ENCODE data around the gene DDTL.
"Not testable (repeated sequence)": the region's sequence is repeated elsewhere in the genome, so short reads cannot be mapped to it uniquely, and the experiment has no call there.

Gene DDTL

DNA sequence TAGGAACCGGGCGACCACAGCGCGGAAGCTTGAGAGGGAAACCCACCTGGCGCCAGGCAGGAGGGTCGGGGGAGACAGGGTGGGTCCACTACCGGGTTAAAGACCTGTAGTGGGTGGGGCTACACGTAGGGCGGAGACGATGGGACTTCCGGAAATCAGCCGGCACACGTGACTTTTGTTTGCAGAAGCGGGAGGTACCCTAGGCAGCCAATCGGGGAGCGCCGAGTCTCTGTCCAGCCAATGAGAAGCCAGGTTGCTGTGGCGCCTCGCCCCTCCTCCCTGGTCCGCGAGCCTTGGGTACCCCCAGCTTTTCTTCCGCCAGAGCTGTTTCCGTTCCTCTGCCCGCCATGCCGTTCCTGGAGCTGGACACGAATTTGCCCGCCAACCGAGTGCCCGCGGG lies at the start of gene DDTL:
Gene DDTL (plus strand): TSS at position 321 of the 400 bp plus-strand sequence. CDS start 27 bp downstream, at position 348.
- H3K4me3 Mint-ChIP-seq; H3K27ac Mint-ChIP-seq; H3K9me3 Mint-ChIP-seq; H3K27me3 Mint-ChIP-seq; intact Hi-C loops (cut with micrococcal nuclease): not testable (repeated sequence)
- Mint-ChIP-seq H3K36me3 (ENCODE audit: low read depth) (peaks cover 28% of the 10 kb centered on the region), H3K4me1 (ENCODE audit: low read depth) (peaks cover 27% of the 10 kb centered on the region)

DNA sequence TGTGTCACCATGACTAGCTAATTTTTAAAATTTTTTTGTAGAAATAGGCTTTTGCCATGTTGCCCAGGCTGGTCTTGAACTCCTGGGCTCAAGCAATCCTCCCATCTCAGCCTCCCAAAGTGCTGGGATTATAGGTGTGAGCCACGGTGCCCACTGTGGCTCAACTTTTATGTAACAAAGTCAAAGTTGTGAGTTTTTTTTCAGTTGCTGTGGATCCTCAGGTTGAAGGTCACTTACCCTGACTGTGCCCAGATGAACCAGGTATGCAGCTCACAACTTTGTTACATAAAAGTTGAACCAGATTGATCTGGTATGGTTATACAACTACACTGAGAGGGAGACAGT lies 46.4 kb upstream of the DDTL start:
- peaks cover 42% of the 10 kb centered on the region for H3K36me3 Mint-ChIP-seq (ENCODE audit: low read depth)
- intact Hi-C loops (cut with micrococcal nuclease); H3K9me3 Mint-ChIP-seq; H3K4me3 Mint-ChIP-seq; H3K27me3 Mint-ChIP-seq; H3K4me1 Mint-ChIP-seq (ENCODE audit: low read depth); H3K27ac Mint-ChIP-seq: not testable (repeated sequence)

DNA sequence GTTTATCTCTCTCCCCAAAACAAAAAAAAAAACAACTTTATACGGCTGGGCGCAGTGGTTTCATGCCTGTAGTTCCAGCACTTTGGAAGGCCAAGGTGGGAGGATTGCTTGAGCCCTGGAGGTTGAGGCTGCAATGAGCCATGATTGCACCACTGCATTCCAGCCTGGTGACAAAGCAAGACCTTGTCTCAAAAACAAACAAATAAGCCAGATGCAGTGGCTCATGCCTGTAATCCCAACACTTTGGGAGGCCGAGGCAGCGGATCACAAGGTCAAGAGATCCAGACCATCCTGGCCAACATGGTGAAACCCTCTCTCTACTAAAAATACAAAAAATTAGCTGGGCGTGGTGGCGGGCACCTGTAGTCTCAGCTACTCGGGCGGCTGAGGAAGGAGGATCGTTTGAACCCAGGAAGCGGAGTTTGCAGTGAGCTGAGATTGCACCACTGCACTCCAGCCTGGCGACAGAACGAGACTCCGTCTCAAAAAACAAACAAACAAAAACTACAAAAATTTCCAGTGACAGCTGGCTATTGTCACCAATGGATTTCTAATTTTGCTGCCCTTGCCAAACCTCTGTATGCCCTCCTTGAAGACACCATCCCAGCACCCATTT lies 45.0 kb upstream of the DDTL start:
- H3K4me3 Mint-ChIP-seq; H3K27ac Mint-ChIP-seq; H3K4me1 Mint-ChIP-seq (ENCODE audit: low read depth); intact Hi-C loops (cut with micrococcal nuclease): not testable (repeated sequence)
- peaks cover 53% of the 10 kb centered on the region for H3K36me3 Mint-ChIP-seq (ENCODE audit: low read depth)
- H3K9me3 Mint-ChIP-seq, result peaks cover 23% of the 10 kb centered on the region
- H3K27me3 Mint-ChIP-seq, result peaks cover 10% of the 10 kb centered on the region

DNA sequence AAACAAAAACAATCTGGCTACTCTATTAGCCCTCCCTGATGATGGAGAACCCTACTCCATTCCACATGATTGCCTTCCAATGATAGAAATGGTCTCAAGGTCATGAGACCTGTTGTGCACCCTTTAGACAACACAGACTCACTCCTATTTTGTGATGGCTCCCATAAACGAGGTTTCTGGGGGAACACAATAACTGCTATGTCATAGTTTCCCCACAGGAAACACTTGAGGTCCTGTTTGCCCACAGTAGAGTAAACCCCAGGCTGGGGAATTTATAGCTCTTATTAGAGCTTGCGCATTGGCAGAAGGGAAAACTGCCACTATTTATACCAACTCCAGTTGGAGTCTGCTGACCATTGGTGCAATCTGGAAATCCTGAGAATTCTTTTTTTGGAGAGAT lies 43.8 kb upstream of the DDTL start:
- intact Hi-C loops (cut with micrococcal nuclease), result no loop called here
- peaks cover 29% of the 10 kb centered on the region for H3K9me3 Mint-ChIP-seq
- no peak overlapping the region for H3K27ac Mint-ChIP-seq
- H3K4me3 Mint-ChIP-seq, result no peak overlapping the region
- H3K27me3 Mint-ChIP-seq, result peaks cover 11% of the 10 kb centered on the region
- H3K4me1 Mint-ChIP-seq (ENCODE audit: low read depth), result no peaks in the 10 kb centered on the region
- H3K36me3 Mint-ChIP-seq (ENCODE audit: low read depth), result peaks cover 65% of the 10 kb centered on the region

- no peak overlapping the region for H3K27ac Mint-ChIP-seq
- H3K36me3 Mint-ChIP-seq (ENCODE audit: low read depth), result peaks cover 69% of the 10 kb centered on the region
- peaks cover 31% of the 10 kb centered on the region for H3K9me3 Mint-ChIP-seq
- H3K4me3 Mint-ChIP-seq, result no peak overlapping the region
- intact Hi-C loops (cut with micrococcal nuclease), result no loop called here
- no peaks in the 10 kb centered on the region for H3K4me1 Mint-ChIP-seq (ENCODE audit: low read depth)
- peaks cover 9% of the 10 kb centered on the region for H3K27me3 Mint-ChIP-seq
Measured at GRCh38 chr22:23925020-23925606, 41.6 kb upstream of the DDTL start.

DNA sequence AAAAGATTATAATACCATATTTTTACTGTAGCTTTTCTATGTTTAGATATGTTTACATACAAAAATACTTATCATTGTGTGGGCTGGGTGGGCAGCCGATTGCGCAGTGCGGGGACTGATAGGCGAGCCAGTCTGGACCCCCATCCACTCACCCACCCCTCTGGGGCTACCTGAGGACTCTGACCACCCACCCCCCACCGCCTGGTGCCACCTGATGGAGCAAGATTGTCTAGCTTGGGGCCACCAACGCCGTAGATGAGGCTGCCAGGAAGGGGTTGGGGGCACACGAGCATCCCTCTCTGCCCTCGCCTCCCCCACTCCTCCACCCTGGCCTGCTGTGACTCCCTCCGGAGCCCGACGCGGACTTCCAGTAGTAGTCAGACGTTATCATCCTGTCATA lies 40.1 kb upstream of the DDTL start:
- Mint-ChIP-seq H3K27me3 (peaks cover 11% of the 10 kb centered on the region), H3K27ac (no peak overlapping the region), H3K4me3 (no peak overlapping the region), H3K9me3 (peaks cover 41% of the 10 kb centered on the region), H3K36me3 (ENCODE audit: low read depth) (peaks cover 78% of the 10 kb centered on the region), H3K4me1 (ENCODE audit: low read depth) (no peaks in the 10 kb centered on the region)
- intact Hi-C loops (cut with micrococcal nuclease), result no loop called here

DNA sequence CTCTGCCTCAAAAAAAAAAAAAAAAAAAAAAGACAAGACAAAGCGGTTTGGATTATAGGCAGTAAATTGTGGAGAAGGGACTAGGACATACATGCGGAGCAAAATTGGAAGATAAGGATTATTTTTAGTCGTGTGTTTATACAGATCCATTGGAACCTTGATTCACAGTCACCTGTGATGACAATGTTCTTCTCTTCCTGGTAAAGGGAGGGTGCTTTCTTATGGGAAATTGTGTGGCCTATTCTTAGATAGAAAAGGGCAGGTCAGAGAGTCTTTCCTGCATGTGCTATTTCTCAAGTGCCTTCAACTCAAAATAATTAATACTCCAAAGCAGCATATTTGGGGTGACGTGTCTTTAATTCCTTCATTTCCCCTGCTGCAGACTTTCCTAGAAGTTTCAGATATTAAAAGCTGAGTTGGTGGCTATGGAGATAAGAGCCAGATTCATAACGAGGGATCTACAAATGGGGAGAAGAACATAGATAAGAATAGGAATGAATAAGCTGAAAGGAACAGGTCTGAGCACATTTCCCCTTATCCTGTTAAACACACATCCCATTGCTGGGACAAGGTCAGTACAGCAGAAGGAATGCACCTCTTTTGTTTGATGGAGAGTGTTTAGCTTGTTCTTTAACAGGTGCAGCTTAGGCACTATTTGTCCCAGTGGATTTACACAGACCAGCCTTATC lies 28.2 kb upstream of the DDTL start:
- Mint-ChIP-seq H3K4me3 (no peak overlapping the region), H3K36me3 (ENCODE audit: low read depth) (no peaks in the 10 kb centered on the region), H3K27me3 (peaks cover 6% of the 10 kb centered on the region), H3K27ac (no peak overlapping the region), H3K4me1 (ENCODE audit: low read depth) (no peaks in the 10 kb centered on the region), H3K9me3 (no peaks in the 10 kb centered on the region)
- intact Hi-C loops (cut with micrococcal nuclease), result no loop called here

DNA sequence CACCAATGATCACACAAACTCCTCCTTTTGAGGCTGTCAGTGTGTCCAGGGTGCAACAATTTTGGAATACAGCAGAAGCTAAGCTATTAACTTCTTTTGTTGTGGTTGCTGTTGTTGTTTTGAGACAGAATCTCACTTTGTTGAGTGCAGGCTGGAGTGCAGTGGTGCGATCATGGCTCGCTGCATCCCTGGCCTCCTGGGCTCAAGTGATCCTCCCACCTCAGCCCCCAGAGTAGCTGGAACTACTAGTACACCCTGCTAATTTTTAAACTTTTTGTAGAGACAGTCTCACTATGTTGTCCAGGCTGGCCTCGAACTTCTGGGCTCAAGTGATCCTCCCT lies 27.7 kb upstream of the DDTL start:
- Mint-ChIP-seq H3K36me3 (ENCODE audit: low read depth) (no peaks in the 10 kb centered on the region), H3K27me3 (peaks cover 6% of the 10 kb centered on the region), H3K4me3 (no peak overlapping the region), H3K9me3 (no peaks in the 10 kb centered on the region), H3K27ac (no peak overlapping the region), H3K4me1 (ENCODE audit: low read depth) (no peaks in the 10 kb centered on the region)
- intact Hi-C loops (cut with micrococcal nuclease), result no loop called here

- intact Hi-C loops (cut with micrococcal nuclease), result not testable (repeated sequence)
Measured at GRCh38 chr22:23940166-23940565, 26.5 kb upstream of the DDTL start.

DNA sequence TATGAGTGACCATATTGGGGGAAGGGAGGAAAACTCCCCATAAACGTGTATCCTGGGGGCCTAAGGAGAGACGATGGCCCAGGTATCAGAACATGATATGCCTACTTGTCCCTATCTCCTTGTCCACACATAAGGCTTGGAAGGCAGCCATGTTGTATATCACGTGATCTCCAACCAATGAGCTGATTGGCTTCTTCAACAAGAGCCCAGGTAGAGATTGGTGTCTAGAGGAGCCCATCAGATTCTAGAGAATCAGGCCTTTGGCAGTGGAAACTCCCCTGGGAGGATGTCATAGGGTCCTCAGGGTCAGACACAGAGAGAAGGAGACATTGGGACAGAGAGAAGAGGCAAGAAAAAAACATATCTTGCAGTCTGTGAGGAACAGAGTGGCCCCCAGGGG lies 19.3 kb upstream of the DDTL start:
- intact Hi-C loops (cut with micrococcal nuclease); H3K27me3 Mint-ChIP-seq; H3K4me3 Mint-ChIP-seq; H3K36me3 Mint-ChIP-seq (ENCODE audit: low read depth); H3K27ac Mint-ChIP-seq; H3K9me3 Mint-ChIP-seq; H3K4me1 Mint-ChIP-seq (ENCODE audit: low read depth): not testable (repeated sequence)

More at GRCh38 chr22:23940166-23940565, 26.5 kb upstream of the DDTL start:
- not testable (repeated sequence) for H3K36me3 Mint-ChIP-seq (ENCODE audit: low read depth); H3K9me3 Mint-ChIP-seq; H3K27ac Mint-ChIP-seq; H3K4me3 Mint-ChIP-seq; H3K27me3 Mint-ChIP-seq; H3K4me1 Mint-ChIP-seq (ENCODE audit: low read depth)

GRCh38 chr22:23949764-23950163 lies 16.9 kb upstream of the DDTL start:
- H3K36me3 Mint-ChIP-seq (ENCODE audit: low read depth); H3K4me1 Mint-ChIP-seq (ENCODE audit: low read depth); intact Hi-C loops (cut with micrococcal nuclease); H3K27me3 Mint-ChIP-seq; H3K27ac Mint-ChIP-seq; H3K4me3 Mint-ChIP-seq; H3K9me3 Mint-ChIP-seq: not testable (repeated sequence)

- H3K36me3 Mint-ChIP-seq (ENCODE audit: low read depth); intact Hi-C loops (cut with micrococcal nuclease); H3K4me3 Mint-ChIP-seq; H3K27ac Mint-ChIP-seq; H3K27me3 Mint-ChIP-seq; H3K9me3 Mint-ChIP-seq; H3K4me1 Mint-ChIP-seq (ENCODE audit: low read depth): not testable (repeated sequence)
Measured at GRCh38 chr22:23951383-23951782, 15.3 kb upstream of the DDTL start.

DNA sequence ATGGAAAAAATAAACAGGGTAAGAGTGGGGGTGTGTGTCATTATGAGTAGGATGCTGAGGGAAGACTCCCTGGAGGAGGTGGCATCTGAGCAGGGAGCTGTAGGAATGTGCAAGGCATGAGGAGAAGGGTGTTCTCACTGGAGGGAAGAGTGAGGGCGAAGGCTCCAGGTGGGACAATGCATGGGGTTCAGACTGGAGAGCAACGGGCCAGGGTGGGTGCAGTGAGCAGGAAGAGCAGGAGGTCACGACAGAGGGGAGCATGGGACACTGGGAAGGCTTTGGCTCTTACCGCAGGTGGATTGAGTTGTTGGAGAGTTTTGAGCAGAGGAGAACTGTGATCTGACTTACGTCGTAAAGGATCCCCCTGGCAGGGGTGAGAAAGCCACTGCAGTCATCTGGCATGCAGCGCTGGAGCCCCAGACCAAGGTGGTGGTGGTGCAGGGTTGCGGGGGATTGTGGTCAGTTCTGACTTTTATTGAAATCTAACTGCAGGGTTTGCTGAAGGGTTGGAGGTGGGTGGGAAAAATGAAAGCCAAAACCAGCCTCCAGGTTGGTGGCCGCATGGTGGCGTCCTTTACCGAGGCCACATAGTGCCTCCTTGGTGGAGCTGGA lies 13.8 kb upstream of the DDTL start:
- H3K27me3 Mint-ChIP-seq; H3K27ac Mint-ChIP-seq; H3K36me3 Mint-ChIP-seq (ENCODE audit: low read depth); H3K9me3 Mint-ChIP-seq; H3K4me1 Mint-ChIP-seq (ENCODE audit: low read depth); H3K4me3 Mint-ChIP-seq; intact Hi-C loops (cut with micrococcal nuclease): not testable (repeated sequence)

GRCh38 chr22:23953485-23953884 lies 13.2 kb upstream of the DDTL start:
- H3K27ac Mint-ChIP-seq; H3K4me3 Mint-ChIP-seq; H3K36me3 Mint-ChIP-seq (ENCODE audit: low read depth); H3K4me1 Mint-ChIP-seq (ENCODE audit: low read depth); H3K27me3 Mint-ChIP-seq; H3K9me3 Mint-ChIP-seq; intact Hi-C loops (cut with micrococcal nuclease): not testable (repeated sequence)

Data from dendritic cell treated with granulocyte-macrophage colony-stimulating factor and Interleukin-4, amounts not matched to agents 40 ng/mL and 50 ng/mL, for 4 days (primary cell).